Activated naive CD4-positive, alpha-beta T cell treated with anti-CD3 and anti-CD28 coated beads, Interleukin-2, amount 50 U/mL, for 24 hours (primary cell): ENCODE data around the gene ABTB2.

ENCODE experiments used
- H3K27ac Mint-ChIP-seq: one replicate; pipeline ENCODE4 v1.8.0; 2021; ENCODE audit warnings: mild to moderate bottlenecking, mixed read lengths
- H3K27me3 Mint-ChIP-seq: one replicate; pipeline ENCODE4 v1.8.0; 2021; ENCODE audit warnings: mixed read lengths
- H3K36me3 Mint-ChIP-seq: one replicate; pipeline ENCODE4 v1.8.0; 2021; ENCODE audit warnings: mixed read lengths
- H3K4me1 Mint-ChIP-seq: one replicate; pipeline ENCODE4 v1.8.0; 2021; ENCODE audit warnings: mixed read lengths
- H3K4me3 Mint-ChIP-seq: one replicate; pipeline ENCODE4 v1.8.0; 2021; ENCODE audit warnings: mild to moderate bottlenecking, mixed read lengths
- H3K9me3 Mint-ChIP-seq: one replicate; pipeline ENCODE4 v1.8.0; 2021; ENCODE audit warnings: mixed read lengths

The ABTB2 gene

DNA sequence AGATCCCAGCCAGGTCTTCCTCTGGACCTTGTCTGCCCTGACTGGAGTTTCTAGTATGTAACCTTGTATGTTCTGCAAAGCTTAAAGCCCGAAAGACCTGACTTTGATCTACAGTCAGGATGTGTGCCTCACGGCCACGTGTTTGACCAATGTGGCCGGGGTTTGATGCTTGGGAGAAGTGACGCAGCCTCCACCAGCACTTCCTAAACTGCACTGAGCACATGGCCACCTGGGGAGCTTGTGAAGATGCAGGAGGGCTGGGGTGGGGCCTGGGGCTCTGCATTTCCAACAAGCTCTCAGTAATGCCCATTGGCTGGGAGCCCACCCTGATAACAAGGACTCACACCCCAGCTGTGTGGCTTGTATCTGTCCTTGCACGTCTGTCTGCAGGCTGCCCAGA is 199.1 kb downstream of the ABTB2 start:
- Mint-ChIP-seq H3K4me1 (no peaks in the 10 kb centered on the region), H3K27me3 (no peaks in the 10 kb centered on the region), H3K36me3 (no peaks in the 10 kb centered on the region), H3K9me3 (no peaks in the 10 kb centered on the region), H3K4me3 (no peak overlapping the region), H3K27ac (no peak overlapping the region)

DNA sequence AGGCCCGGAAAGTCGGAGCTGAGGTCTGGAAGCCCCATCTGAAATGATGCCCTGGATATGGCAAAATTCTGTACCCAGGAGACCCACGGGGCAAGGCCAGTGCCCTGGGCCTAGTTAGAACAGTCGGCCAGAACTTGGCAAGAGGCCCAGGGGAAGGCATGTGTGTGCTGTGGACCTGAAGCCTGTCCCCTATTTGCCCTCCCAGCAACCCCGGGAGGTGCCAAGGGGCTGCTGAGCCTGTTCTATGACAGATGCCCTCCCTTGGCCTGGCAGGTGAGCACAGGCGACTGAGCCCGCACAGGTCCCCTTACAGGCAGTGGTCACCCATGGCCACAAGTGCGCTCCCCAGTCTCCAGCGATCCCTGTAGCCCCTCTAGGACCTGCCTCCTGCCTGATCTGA is 200.6 kb downstream of the ABTB2 start:
- H3K36me3 Mint-ChIP-seq: no peaks in the 10 kb centered on the region
- H3K9me3 Mint-ChIP-seq: no peaks in the 10 kb centered on the region
- H3K4me3 Mint-ChIP-seq: no peak overlapping the region
- no peak overlapping the region for H3K27ac Mint-ChIP-seq
- H3K4me1 Mint-ChIP-seq: no peaks in the 10 kb centered on the region
- no peaks in the 10 kb centered on the region for H3K27me3 Mint-ChIP-seq

DNA sequence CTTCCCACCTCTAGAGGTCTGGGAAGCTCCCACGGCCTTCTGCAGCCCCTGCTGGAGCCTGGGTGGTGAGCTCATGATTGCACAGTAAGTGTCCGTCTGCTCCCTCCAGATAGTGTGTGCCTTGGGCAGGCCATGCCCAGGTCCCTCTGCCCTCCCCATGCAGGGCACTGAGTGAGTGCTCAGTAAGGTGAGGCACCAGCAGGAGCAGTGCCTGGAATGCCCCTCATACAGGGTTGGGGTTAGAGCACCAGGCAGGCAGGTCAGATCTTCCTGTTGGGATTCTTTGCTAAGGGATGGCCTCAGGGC is 202.1 kb downstream of the ABTB2 start:
- Mint-ChIP-seq H3K4me1 (no peaks in the 10 kb centered on the region), H3K36me3 (no peaks in the 10 kb centered on the region), H3K27ac (no peak overlapping the region), H3K9me3 (no peaks in the 10 kb centered on the region), H3K27me3 (no peaks in the 10 kb centered on the region), H3K4me3 (no peak overlapping the region)

DNA sequence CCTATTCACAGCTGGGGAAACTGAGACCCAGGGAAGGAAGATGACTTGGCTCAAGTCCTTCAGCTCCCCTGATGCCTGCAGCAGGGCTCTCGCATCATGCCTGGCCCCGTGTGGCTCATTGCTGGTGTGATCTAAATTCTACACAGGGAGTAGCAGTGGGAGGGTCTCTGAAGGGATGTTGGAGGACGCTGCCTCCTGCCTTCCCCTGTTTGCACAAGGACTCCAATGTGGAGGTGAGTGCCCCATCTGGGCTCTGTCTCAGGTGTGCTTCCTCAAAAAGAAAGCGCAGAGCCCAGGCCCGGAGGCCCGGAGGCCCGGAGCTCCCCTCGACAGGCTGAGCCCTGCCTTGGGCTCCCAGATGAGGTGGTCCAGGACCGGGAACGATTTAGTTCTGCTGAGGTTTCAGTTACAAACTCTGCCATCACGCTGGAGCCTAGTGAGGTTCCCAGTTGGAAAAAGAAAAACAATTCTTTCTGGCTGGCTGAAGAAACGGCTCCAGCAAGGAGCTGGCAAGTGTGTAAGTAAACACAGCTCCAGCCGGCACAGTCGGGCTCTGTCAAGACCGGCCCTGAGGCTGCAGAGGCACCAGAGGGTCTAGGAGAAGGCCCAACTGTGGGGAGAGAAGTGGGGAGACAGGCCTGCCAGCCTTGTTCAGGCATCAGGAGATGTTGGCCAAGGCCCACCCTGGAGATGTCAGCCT is 202.6 kb downstream of the ABTB2 start:
- no peaks in the 10 kb centered on the region for H3K4me1 Mint-ChIP-seq
- H3K27ac Mint-ChIP-seq: no peak overlapping the region
- H3K27me3 Mint-ChIP-seq: no peaks in the 10 kb centered on the region
- H3K36me3 Mint-ChIP-seq: no peaks in the 10 kb centered on the region
- no peaks in the 10 kb centered on the region for H3K9me3 Mint-ChIP-seq
- no peak overlapping the region for H3K4me3 Mint-ChIP-seq

DNA sequence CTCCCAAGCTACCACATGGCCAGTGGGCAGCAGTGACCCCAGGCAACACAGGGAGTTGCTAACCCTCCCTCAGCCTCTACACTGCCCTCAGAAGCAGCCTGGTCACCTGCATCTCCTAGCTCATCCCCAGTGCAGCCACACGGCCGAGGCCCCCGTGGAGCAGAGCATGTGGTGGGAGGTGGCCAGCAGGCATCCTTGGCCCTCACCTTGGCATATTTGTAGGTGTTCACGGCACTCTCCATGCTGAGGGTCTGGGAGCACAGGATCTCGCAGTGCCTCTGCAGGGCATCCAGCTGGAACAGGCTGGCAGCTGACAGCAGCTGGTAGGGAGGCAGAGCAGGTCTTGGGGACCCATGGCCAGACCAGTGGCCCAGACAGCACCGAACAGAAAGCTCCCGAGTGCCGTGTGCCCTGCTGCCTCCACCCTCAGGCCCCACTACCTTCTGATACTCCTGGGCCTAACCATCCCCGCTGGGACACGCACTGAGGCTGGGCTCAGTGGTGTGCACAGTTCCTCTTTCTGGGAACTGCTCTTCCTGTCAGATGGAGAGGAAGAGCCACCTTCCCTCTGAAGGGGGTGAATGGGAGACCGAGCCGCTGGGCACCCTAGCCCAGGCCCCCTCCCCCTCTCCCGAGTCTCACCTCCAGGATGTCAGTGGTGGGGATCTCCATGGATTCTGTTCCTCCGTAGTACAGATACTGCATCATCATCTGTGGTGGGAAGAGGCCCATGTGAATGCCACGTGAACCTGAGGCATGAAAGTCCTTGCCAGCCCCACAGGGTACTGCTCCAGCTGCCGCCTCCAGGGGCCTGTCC is 203.5 kb downstream of the ABTB2 start:
- no peak overlapping the region for H3K27ac Mint-ChIP-seq
- no peak overlapping the region for H3K4me3 Mint-ChIP-seq
- no peaks in the 10 kb centered on the region for H3K27me3 Mint-ChIP-seq
- no peaks in the 10 kb centered on the region for H3K9me3 Mint-ChIP-seq
- no peaks in the 10 kb centered on the region for H3K36me3 Mint-ChIP-seq
- H3K4me1 Mint-ChIP-seq: no peaks in the 10 kb centered on the region

DNA sequence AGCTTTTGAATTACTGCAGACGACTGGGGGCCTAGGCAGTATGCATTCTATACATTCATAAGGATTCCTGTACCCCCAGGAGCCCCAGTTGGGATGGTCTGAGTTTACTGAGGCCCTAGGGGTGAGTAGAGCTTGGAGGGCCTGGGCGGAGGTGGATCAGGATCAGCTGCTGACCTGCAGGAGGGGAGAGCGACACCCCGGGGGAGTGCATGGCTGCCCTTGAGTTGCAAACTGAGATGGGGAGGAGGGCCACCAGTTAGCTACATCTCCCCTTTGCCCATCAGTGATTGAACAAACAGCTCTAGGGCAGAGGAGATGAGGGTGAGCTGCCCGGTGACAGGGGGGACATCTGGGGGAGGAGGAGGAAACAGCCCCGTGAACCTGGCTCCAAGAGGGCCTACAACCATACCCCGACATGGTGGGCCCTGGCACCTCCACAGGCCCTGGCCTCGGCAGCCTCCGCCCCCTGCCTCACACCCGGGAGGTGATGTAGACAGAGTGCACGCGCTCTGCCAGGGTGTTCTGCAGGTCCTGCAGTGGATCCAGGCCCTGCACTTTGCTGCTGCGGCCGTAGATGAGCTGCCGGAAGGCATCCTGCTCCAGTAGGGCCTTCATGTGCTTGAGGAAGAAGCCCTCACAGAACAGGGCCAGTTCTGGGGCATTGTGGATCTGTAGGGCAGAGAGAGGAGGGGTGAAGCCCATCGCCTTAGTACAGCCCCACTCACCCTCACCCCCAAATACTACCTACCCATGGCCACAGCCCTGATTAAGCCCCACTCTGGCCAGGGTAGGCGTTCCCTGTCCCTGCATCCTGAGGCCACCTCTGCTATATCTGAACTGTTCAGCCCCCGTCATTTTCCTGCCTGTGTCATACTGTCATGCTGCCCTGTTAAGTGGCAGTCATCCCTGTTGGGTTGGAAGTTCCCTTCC is 205.6 kb downstream of the ABTB2 start:
- Mint-ChIP-seq H3K4me3 (no peak overlapping the region), H3K27ac (peak overlapping the region; percentile 23), H3K4me1 (no peaks in the 10 kb centered on the region), H3K27me3 (no peaks in the 10 kb centered on the region), H3K9me3 (no peaks in the 10 kb centered on the region), H3K36me3 (no peaks in the 10 kb centered on the region)

DNA sequence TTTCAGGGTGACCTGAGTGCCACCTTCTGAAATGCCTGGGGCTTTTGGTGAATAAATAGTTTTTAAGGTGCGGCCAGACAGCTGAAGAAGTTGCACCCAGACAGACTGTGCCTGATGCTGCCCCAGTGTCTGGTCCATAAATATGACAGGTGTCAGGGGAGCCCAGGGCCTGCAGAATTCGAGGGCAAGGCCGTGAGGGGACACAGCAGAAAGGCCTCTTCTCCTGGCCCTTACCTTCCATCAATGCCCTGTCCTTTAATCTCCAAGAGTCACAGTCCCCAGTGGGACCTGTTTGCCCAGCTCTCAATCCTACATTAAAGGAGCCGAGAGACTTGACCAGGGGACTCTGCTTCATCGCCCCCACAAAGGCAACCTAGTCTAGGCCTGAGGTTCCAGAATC is 206.6 kb downstream of the ABTB2 start:
- Mint-ChIP-seq H3K9me3 (no peaks in the 10 kb centered on the region), H3K4me1 (no peaks in the 10 kb centered on the region), H3K4me3 (no peak overlapping the region), H3K27me3 (no peaks in the 10 kb centered on the region), H3K36me3 (no peaks in the 10 kb centered on the region), H3K27ac (no peak overlapping the region)

DNA sequence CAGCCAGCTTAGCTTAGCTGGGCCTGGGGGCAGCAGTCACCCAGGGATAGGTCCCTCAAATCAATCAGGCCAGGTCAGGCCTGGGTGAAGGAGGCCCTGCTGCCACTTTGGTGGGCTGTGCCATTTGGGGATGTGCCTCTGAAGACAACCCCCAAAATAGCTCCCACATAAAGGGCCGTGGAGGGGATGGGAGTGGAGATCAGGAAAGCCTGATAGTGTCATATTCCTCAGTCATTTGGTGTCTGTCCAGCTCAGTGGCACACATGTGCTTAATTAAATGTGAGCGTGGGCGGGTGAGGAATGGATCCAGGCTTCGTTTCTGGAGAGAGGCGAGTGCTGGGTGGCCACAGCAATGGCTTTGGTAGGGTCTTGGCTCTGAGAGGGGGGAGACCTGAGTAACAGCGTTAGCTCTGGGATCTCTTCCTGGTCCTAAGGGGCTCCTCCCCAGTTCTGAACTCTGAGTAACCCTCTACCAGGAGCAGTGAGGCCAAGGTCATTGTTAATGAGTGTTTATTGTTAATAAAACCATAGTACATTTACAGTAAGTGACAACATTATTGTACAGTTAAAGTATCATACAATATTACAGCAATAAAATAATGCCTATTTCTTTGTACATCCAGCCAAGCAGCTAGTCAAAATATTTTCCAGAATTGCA is 207.2 kb downstream of the ABTB2 start:
- H3K9me3 Mint-ChIP-seq: no peaks in the 10 kb centered on the region
- H3K4me3 Mint-ChIP-seq: no peak overlapping the region
- no peaks in the 10 kb centered on the region for H3K4me1 Mint-ChIP-seq
- H3K36me3 Mint-ChIP-seq: peaks cover 4% of the 10 kb centered on the region
- no peaks in the 10 kb centered on the region for H3K27me3 Mint-ChIP-seq
- H3K27ac Mint-ChIP-seq: no peak overlapping the region

DNA sequence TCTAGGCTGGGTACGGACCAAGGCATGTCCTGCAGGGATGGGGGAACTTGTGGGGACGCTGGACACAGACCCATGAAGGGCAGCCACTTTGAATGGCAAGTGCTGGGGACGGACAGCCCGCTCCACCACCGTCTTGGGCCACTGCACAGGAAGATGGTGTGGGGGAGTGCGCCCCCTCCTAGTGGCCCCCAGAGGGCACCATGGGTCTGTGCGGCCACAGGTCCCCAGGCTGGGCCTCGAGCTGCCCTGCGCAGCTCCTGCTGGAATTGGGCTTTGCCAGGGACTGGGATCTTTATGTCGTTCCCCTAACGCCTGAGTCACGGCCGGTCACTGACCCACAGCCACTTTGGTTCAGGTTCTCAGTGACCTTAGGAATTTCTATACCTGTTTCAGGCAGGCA is 208.0 kb downstream of the ABTB2 start:
- Mint-ChIP-seq H3K9me3 (no peaks in the 10 kb centered on the region), H3K4me3 (no peak overlapping the region), H3K27ac (no peak overlapping the region), H3K4me1 (no peaks in the 10 kb centered on the region), H3K27me3 (no peaks in the 10 kb centered on the region), H3K36me3 (peaks cover 6% of the 10 kb centered on the region)

DNA sequence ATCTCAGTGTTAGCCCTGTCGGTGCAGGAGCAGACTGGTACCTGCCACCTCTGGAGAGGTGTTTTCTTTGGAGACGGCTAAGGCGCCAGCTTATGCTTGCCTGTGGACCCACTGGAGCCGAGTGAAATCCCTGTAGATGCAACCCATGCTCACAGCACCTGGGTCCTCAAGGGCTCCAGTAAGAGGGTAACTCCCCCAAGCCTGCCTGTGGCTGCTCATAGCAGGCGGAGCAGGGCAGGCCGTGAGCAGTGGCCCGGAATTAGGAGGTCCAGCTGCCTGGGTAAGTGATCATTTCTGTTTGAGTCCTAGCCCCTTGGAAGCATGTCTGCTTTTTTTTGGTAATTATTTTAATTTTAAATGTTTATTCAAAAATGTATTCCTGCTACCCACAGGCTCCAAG is 208.5 kb downstream of the ABTB2 start:
- Mint-ChIP-seq H3K27ac (no peak overlapping the region), H3K9me3 (no peaks in the 10 kb centered on the region), H3K27me3 (no peaks in the 10 kb centered on the region), H3K36me3 (peaks cover 6% of the 10 kb centered on the region), H3K4me1 (no peaks in the 10 kb centered on the region), H3K4me3 (no peak overlapping the region)

DNA sequence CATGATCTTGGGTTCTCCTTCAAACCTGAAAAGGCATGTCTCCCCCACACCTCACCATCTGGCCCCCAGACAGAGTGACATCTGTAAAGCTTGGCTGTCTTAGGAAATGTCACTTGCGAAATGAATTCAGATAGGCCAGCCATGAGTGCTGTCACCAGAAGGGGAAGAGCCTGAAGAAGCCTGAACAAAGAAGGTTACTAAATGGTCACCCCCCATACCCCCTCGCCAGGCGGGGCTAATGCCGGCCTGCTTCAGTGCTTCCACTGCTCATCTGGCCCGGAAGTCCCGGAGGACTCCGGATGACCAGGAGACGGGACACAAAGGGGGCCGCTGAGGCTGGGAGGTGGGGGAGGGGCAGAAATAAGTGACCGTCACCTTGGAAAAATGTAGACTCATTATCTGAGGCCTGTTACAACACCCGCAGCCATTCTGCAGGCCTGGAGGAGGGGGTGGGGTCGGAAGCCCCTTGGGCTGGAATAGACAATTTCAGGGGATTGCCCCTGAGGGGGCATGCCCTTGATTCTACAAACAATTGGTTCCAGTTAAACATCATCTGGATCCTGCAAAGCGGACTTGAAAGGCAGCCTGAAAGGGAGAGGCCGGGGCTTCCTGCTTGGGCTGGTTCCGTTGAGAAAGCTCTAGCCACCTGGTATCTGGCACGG is 209.2 kb downstream of the ABTB2 start:
- H3K27me3 Mint-ChIP-seq: no peaks in the 10 kb centered on the region
- H3K27ac Mint-ChIP-seq: no peak overlapping the region
- no peaks in the 10 kb centered on the region for H3K4me1 Mint-ChIP-seq
- no peaks in the 10 kb centered on the region for H3K9me3 Mint-ChIP-seq
- peaks cover 6% of the 10 kb centered on the region for H3K36me3 Mint-ChIP-seq
- no peak overlapping the region for H3K4me3 Mint-ChIP-seq

DNA sequence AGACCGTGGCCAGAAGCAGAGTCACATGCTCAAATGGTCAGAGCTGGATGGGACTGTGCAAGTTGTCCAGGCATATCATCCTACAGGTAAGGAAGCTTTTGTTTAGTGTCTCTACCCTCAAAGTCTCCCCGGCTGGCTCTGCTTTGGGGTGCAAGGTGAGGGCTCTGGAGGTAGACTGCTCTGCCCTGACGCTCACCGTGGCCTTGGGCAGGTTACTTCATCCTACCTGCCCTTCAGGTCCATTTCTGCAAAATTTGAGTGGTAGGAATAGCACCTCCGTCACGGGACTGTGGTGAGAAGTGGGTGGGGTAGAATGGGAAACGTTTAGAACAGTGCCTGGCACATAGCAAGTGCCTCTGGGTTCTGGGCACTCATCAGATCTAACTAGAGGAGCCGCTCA is 210.2 kb downstream of the ABTB2 start:
- H3K27ac Mint-ChIP-seq: no peak overlapping the region
- H3K27me3 Mint-ChIP-seq: no peaks in the 10 kb centered on the region
- H3K36me3 Mint-ChIP-seq: peaks cover 6% of the 10 kb centered on the region
- no peaks in the 10 kb centered on the region for H3K4me1 Mint-ChIP-seq
- no peaks in the 10 kb centered on the region for H3K9me3 Mint-ChIP-seq
- H3K4me3 Mint-ChIP-seq: no peak overlapping the region

DNA sequence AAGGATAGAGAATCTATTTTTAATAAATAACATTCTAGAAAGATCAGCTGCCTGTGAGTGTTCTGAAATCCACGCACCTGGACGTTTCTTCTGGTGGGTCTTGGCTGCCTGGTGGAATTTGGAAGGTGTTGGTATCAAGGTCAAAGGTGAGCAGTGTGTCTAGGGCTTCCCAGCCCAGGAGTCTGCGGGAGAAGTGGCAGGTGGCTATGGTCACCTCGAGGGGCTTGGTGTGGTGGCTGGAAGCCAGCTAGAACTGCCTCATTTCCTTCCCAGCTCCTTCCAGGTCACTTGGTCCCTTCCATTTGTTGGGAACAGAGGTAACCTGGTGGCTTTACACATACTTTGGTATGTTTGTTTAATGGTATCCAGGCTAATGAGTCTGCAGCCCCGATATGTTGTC is 210.9 kb downstream of the ABTB2 start:
- peaks cover 7% of the 10 kb centered on the region for H3K36me3 Mint-ChIP-seq

DNA sequence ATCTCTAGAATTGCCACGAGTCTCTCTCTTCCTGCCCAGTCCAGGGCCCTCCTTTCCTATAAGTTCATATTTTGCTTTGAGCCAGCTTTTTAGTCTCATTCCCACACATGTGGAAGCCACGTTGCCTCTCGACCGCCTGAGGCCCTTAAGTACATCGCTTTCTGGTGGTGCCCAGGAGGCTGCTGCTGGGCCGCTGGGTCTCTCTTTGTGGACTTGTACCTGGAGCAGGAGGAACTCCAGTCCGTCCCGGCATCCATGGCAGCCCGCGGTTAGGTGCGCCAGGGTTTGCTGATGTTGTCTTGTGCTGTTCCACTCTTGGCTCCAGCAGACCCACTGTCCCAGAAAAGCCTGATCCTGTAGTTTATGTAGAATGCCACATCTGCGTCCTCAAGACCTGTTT is 211.4 kb downstream of the ABTB2 start:
- Mint-ChIP-seq H3K9me3 (no peaks in the 10 kb centered on the region), H3K27me3 (no peaks in the 10 kb centered on the region), H3K27ac (no peak overlapping the region), H3K4me1 (no peaks in the 10 kb centered on the region), H3K4me3 (no peak overlapping the region), H3K36me3 (peaks cover 7% of the 10 kb centered on the region)

More for the DNA sequence above, 210.9 kb downstream of the ABTB2 start:
- no peak overlapping the region for H3K27ac Mint-ChIP-seq
- H3K9me3 Mint-ChIP-seq: no peaks in the 10 kb centered on the region
- H3K4me1 Mint-ChIP-seq: no peaks in the 10 kb centered on the region
- no peak overlapping the region for H3K4me3 Mint-ChIP-seq
- H3K27me3 Mint-ChIP-seq: no peaks in the 10 kb centered on the region

DNA sequence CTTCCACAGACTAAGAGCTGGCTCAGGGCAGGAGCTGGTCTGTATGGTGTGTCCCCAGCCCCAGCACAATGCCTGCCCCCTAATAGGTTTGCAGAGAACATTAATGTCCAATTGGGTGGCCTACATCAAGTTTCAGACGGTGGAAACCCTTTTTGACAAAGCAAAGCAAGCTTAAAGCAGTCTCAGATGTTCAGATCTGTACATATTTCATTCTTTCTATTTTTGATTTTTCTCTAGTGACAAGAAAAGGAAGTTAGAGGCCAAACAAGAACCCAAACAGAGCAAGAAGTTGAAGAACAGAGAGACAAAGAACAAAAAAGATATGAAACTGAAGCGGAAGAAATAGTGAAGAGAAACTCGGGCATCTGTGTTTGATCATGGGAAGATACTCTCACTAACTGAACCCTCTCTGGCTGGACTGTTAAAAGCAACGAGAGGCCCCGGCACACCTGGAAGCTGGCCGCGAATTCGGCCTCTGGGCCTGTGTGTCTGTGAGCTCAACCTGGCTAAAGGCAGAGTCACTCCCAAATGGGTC is 211.9 kb downstream of the ABTB2 start:
- no peaks in the 10 kb centered on the region for H3K9me3 Mint-ChIP-seq
- no peak overlapping the region for H3K4me3 Mint-ChIP-seq
- H3K27ac Mint-ChIP-seq: no peak overlapping the region
- no peaks in the 10 kb centered on the region for H3K27me3 Mint-ChIP-seq
- H3K4me1 Mint-ChIP-seq: no peaks in the 10 kb centered on the region
- peaks cover 7% of the 10 kb centered on the region for H3K36me3 Mint-ChIP-seq
